Activated T-helper 1 cell treated with Interleukin-2 at 50 U/mL for 16 hours (primary cell): ENCODE measurements around the gene SREK1.

Experiments
- DNase-seq: peaks from one replicate; pipeline ENCODE4 v3.0.0-alpha.2; 2020; ENCODE audit warnings: low read depth

Gene SREK1

GRCh38 chr5:66164044-66164790 lies 20.1 kb downstream of the SREK1 start:
- DNase-seq = no peak

DNA sequence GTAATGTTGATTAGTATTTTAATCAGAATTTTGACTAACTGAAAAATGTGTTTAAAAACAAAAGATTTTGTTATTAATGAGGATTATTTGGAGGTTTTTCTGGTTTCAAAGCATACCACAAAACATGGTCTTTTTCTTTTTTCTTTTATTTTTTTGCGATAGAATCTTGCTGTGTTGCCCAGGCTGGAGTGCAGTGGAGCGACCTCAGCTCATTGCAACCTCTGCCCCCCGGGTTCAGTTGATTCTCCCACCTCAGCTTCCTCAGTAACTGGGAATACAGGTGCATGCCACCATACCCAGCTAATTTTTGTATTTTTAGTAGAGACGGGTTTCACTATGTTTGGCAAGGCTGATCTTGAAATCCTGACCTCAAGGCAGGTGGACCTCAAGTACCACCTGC lies 24.1 kb downstream of the SREK1 start:
- DNase-seq = no peak

DNA sequence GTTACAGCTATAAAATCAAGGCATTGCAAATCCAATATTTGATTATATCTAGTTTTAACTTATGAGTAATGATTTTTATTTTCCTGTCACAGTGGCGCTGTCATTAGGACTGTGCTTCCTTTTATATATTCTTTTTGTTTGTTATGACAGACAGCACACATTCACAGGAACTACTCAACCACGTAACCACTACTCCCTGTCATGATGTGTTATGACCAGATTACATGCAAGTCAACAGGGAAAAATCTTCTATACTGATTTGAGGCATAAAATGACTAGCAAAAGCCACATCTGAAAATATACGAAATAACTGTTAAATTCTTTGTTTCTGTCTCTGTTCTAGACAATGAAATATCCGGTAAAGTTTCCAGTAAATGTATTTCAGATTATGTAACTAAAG lies 25.4 kb downstream of the SREK1 start:
- DNase-seq = no peak

- DNase-seq = no peak
These were observed 26.3 kb downstream of the SREK1 start for GRCh38 chr5:66170195-66170919.

- DNase-seq = peak; percentile 15
These were observed 27.5 kb downstream of the SREK1 start for GRCh38 chr5:66171349-66172344.

GRCh38 chr5:66174338-66174737 lies 30.2 kb downstream of the SREK1 start:
- no peak for DNase-seq

- no peak for DNase-seq
These were observed 34.7 kb downstream of the SREK1 start for GRCh38 chr5:66178799-66179198.

DNA sequence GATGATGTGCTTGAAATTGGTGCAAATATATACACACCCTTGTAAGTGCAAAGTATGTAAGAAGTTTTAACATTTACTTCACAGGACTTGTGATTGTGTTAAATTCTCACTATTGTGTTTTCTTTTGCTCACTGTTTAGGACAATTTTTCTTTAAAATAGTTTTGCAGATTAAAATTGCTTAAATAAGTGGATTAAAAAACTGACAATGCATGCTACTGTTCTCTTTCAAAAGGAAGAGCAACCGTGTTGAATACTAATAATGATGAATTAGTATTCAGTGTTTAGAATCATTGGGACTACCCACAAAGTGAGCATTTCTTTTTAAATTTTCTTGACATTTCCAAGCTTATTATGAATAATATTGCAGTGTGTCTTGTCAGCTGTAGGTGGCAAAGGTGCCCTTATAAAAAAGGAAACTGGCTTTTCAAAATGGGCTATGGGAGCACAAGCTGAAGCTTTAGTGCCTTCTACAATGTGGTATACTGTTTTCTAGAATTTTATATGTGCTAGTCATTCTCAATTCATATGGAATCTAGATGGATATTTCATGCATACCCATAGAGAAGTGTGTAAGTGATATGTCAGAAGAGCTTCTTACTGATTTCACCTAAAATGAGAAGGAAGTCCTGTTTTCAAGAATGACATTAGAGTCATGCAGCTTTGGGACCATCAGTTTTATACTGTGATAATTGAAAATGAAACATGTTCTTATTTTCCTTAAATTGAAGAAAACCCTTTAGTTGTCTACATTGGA lies 35.4 kb downstream of the SREK1 start:
- no peak for DNase-seq

DNA sequence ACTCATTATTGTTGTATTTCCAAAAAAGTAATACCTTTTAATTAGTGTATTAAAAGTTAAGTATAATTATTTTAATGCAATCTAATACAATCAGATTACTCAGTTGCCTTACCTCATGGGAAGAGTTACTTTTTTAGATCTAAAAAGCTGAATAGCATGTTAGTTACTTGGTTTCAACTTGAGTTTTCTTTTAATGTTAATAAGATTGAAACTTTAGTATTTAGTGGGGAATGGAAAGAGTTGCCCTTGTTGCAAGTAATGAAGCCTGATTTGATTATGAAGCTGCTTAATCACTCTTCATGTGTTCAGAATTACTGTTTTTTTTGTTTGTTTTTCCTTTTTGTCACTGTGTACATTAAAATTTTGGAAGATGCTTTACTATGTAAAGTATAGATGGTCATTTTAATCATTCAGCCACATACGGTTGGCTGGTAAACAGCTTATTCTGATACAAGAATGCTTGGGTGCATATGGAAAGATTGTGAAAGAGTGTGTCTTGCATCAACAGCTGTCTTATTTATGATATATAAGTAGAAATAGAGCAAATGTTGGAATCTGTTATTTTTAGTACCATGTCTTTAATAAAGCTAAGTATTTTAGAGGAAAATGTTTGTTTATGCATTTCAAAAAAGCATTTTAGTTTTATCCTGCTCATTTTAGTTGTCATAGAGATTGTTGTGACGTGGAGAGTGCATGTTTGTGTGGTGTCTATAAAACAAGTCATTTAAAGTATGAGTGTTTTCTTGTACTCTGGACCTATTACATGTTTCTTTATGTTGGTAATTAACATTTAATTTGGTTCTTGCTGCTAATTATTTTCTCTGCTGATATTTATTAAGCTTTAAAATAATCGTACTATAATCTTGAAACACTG lies 36.4 kb downstream of the SREK1 start:
- DNase-seq = no peak

GRCh38 chr5:66186108-66186507 lies 42.0 kb downstream of the SREK1 start:
- no peak for DNase-seq

- no peak for DNase-seq
These were observed 49.3 kb downstream of the SREK1 start for GRCh38 chr5:66193419-66193818.

DNA sequence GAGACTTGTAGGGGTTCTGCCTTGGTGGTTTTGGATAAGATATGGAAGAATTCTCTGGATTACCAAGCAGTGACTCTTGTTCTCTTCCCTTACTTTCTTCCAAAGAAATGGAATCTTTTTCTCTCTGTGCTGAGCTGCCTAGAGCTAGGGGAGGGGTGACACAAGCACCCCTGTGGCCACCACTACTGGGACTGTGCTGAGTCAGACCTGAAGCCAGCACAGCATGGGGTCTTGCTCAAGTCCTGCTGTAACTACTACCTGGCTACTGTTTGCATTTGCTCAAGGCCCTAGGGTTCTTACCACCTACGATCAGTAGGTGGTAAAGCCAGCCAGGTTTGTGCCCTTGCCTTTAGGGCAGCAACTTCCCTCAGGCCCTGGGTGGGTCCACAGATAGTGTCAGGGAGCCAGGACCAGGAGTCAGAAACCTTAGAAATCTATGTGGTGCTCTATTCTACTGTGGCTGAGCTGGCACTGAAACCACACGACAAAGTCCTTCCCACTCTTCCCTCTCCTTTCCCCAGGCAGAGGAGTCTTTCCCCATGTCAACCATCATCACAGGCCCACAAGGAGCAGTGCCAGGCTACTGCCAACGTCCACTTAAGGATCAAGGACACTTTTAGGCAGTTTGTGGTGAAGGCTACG lies 53.8 kb downstream of the SREK1 start:
- no peak for DNase-seq

- DNase-seq = no peak
These were observed 54.7 kb downstream of the SREK1 start for GRCh38 chr5:66198837-66199236.

- DNase-seq = no peak
These were observed 59.4 kb downstream of the SREK1 start for GRCh38 chr5:66203531-66203930.

DNA sequence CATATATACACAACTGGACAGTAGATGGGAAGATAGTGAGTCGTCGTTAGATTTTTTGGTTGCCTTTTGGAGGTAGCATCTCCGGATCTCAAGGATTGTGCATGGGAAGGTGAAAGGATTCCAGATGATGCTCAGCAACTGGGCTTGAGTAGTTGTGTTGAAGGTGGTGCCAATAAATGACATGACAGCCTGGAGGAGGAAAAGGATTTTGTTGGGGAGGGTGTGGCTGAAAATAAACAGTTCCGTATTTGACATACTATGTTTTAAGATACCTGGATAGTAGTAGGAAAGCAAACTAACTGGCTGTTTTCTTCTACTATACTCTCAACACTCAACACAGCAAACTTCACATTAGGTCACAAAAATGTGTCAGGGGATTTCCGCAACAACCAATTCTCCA lies 62.4 kb downstream of the SREK1 start:
- DNase-seq = no peak

- no peak for DNase-seq
These were observed 63.9 kb downstream of the SREK1 start for GRCh38 chr5:66207800-66208561.

- DNase-seq = no peak
These were observed 65.2 kb downstream of the SREK1 start for GRCh38 chr5:66209350-66209749.

DNA sequence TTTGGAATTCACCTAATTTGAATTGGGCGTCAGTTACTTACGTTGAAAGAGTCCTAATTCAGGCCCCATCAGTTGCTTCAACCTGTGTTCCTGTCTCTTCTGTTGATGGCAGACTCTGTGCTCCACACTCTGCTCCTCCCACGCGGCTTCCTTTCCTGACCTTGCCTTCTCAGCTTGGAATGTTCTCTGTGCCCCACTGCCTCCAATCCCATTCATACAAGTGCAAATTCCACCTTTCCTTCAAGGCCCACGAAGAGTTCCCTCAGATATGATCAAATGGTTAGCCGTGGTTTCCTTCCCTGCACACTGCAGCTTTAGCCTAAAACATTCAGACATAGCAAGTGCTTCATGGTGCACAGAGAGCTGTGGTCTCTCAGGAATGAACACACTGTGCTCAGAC lies 65.7 kb downstream of the SREK1 start:
- DNase-seq = no peak

- DNase-seq = no peak
These were observed 69.4 kb downstream of the SREK1 start for GRCh38 chr5:66213533-66213932.
